Upper lobe of right lung (tissue), 1 donor: ENCODE results near the gene DNAJC17. TPM values are rescaled to one million over a fixed set of nuclear protein-coding genes. Genes with fewer than 3 reads are reported as not detected.

Experiments
- ATAC-seq: fragments of 200-7000 bp; cut with Tn5 transposase; one replicate; pipeline ENCODE4 v1.9.1; 2020; ENCODE audit warnings: mild to moderate bottlenecking, moderate library complexity
- DNase-seq: peaks from one replicate; pipeline ENCODE4 v3.0.0-alpha.2; 2020
- H3K27ac ChIP-seq: fragments of 200-600 bp; one replicate; pipeline ENCODE4 v1.8.0; 2022
- H3K27me3 ChIP-seq: fragments of 200-600 bp; one replicate; pipeline ENCODE4 v1.8.0; 2022; ENCODE audit warnings: mild to moderate bottlenecking
- H3K36me3 ChIP-seq: fragments of 200-600 bp; one replicate; pipeline ENCODE4 v1.8.0; 2022
- H3K4me1 ChIP-seq: fragments of 200-600 bp; one replicate; pipeline ENCODE4 v1.8.0; 2022
- H3K4me3 ChIP-seq: fragments of 200-600 bp; one replicate; pipeline ENCODE4 v1.8.0; 2022; ENCODE audit warnings: mild to moderate bottlenecking
- H3K9me3 ChIP-seq: fragments of 200-600 bp; one replicate; pipeline ENCODE4 v1.8.0; 2022
- CTCF ChIP-seq: fragments of 200-600 bp; IDR thresholded peaks from one replicate; pipeline ENCODE4 v1.8.0; 2022; ENCODE audit warnings: antibody characterized with exemption
- intact Hi-C: fragments of 100-400 bp; cut with DNase I; formaldehyde crosslinking; loops from one replicate; pipeline ENCODE4 v1.11.0; 2022
- total RNA-seq: library from RNA; stranded (reverse); fragmentation: NEBNext Ultra II Directional; extraction: Animal tissue kit (Norgen Biotek cat#: 25700); gene quantifications from one replicate; pipeline ENCODE4 v1.2.1, GENCODE V29; 2021
- donor health status: DM: no; HTN: yes; CAD: no; lungs with severe emphysema.

DNAJC17 gene
- total RNA-seq, 1 donor from 2014 or later = 30.7 TPM

GRCh38 chr15:40845036-40845435 lies 37.8 kb upstream of the DNAJC17 start:
- peaks cover 31% of the 10 kb centered on the region for H3K4me1 ChIP-seq
- no peaks in the 10 kb centered on the region for H3K9me3 ChIP-seq
- H3K27ac ChIP-seq = peak overlapping the region; percentile 83
- peak overlapping the region; percentile 70 for H3K4me3 ChIP-seq
- no peaks in the 10 kb centered on the region for H3K36me3 ChIP-seq
- DNase-seq (no peak), ATAC-seq (no peak)
- H3K27me3 ChIP-seq = peaks cover 6% of the 10 kb centered on the region
- no peak for TF ChIP-seq CTCF
- intact Hi-C loops = no loop called here

DNA sequence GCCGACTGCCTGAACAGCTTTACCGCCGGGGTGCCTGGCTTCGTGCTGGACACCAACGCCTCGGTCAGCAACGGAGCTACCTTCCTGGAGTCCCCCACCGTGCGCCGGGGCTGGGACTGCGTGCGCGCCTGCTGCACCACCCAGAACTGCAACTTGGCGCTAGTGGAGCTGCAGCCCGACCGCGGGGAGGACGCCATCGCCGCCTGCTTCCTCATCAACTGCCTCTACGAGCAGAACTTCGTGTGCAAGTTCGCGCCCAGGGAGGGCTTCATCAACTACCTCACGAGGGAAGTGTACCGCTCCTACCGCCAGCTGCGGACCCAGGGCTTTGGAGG lies 37.4 kb upstream of the DNAJC17 start:
- H3K27ac ChIP-seq = peak overlapping the region; percentile 83
- no peaks in the 10 kb centered on the region for H3K9me3 ChIP-seq
- intact Hi-C loops = no loop called here
- DNase-seq (peak; percentile 79), ATAC-seq (peak; percentile 18)
- H3K27me3 ChIP-seq = peaks cover 6% of the 10 kb centered on the region
- no peaks in the 10 kb centered on the region for H3K36me3 ChIP-seq
- peak overlapping the region; percentile 70 for H3K4me3 ChIP-seq
- TF ChIP-seq CTCF = no peak
- H3K4me1 ChIP-seq = peaks cover 31% of the 10 kb centered on the region

GRCh38 chr15:40843885-40844695 lies 36.8 kb upstream of the DNAJC17 start, which contains the start of gene SPINT1:
Gene SPINT1, plus strand, starts transcription at chr15:40844048. Its CDS starts 507 bp downstream, at chr15:40844555.
- peak; percentile 78 for ATAC-seq
- peaks cover 6% of the 10 kb centered on the region for H3K27me3 ChIP-seq
- intact Hi-C loops = no loop called here
- no peaks in the 10 kb centered on the region for H3K9me3 ChIP-seq
- TF ChIP-seq CTCF = no peak
- H3K27ac ChIP-seq = peak within 1 kb of the TSS; percentile 83
- H3K36me3 ChIP-seq = no peaks in the 10 kb centered on the region
- H3K4me3 ChIP-seq = peak within 1 kb of the TSS; percentile 70
- H3K4me1 ChIP-seq = peaks cover 31% of the 10 kb centered on the region
- peak; percentile 89 for DNase-seq

DNA sequence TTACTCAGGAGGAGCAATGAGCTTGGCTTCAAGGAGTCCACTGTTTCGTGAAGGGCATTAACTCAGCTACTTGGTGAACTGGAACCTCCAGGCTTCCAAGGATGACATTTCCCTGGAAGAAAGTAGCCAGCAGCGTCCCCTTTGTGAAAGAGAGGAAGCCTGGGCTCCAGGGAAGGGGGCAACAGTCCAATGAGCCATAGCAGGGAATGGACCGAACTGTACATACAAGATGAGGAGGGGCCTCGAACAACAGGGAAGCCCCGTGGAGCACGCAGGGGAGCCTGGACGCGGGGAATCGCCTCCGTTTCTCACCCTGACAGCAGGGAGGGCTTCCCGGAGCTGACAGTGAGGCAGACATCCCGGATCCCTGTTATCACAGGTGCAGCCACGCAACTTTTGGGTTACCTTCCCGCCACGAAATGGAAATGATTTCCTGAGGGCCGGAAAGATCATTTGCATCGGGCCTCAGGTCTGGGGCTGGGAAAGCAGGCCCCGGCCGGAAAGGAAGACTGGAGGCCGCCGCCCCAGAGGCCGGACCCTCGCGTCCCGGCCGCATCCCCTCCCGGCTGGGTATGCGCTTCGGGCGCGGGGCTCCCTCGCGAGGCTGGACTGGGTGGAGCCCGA lies 36.1 kb upstream of the DNAJC17 start:
- no peak for TF ChIP-seq CTCF
- no peak for DNase-seq
- peak overlapping the region; percentile 83 for H3K27ac ChIP-seq
- no peaks in the 10 kb centered on the region for H3K9me3 ChIP-seq
- H3K27me3 ChIP-seq = peaks cover 6% of the 10 kb centered on the region
- H3K36me3 ChIP-seq = no peaks in the 10 kb centered on the region
- intact Hi-C loops = no loop called here
- peak overlapping the region; percentile 70 for H3K4me3 ChIP-seq
- no peak for ATAC-seq
- peaks cover 31% of the 10 kb centered on the region for H3K4me1 ChIP-seq

DNA sequence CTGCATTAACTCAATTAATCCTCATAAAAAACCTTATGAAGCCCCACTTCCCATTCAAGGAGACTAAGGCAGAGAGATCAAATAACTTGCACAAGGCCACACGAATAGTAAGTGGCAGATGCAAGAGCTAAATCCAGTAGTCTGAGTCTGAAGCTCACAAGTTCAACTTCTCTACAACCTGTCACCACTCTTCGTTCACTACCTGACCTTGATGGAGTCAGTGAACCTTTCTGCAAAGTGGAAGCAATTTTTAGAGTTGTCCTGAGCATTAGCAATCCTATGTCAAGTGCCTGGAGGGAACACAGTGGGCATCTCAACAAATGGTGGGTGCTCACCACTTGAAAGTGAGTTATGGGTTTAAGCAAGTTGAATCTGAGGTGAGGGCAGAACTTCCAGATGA lies 34.5 kb upstream of the DNAJC17 start:
- intact Hi-C loops = no loop called here
- H3K36me3 ChIP-seq = no peaks in the 10 kb centered on the region
- DNase-seq (no peak), ATAC-seq (no peak)
- TF ChIP-seq CTCF = no peak
- peaks cover 6% of the 10 kb centered on the region for H3K27me3 ChIP-seq
- peaks cover 17% of the 10 kb centered on the region for H3K4me1 ChIP-seq
- H3K4me3 ChIP-seq = no peak overlapping the region
- H3K27ac ChIP-seq = no peak overlapping the region
- H3K9me3 ChIP-seq = no peaks in the 10 kb centered on the region
